Keratinocyte (primary cell): Measurements from ENCODE around the gene STYX. TPM values are rescaled to one million over a fixed set of nuclear protein-coding genes. Genes with fewer than 3 reads are reported as not detected.

Experiments
- DNase-seq: peaks from one replicate; pipeline ENCODE4 v3.0.0-alpha.2; 2011; ENCODE audit warnings: low read depth, missing footprints, low spot score
- FAIRE-seq: peaks from 2 replicates; lab custom pipeline; 2011; peaks lifted over from hg19 to GRCh38; lab: Jason Lieb, UNC
- H2AFZ ChIP-seq: 2 replicates; pipeline ENCODE4 v1.6.0; 2012; ENCODE audit warnings: low read length, control low read depth, inconsistent platforms; ENCODE audit not compliant: control insufficient read depth
- H3K27ac ChIP-seq: 2 replicates; pipeline ENCODE4 v1.5.1; 2011; ENCODE audit warnings: low read length; ENCODE audit not compliant: control insufficient read depth, insufficient read depth
- H3K27me3 ChIP-seq: 3 replicates; pipeline ENCODE4 v1.6.0; 2011; ENCODE audit warnings: low read length; ENCODE audit not compliant: control insufficient read depth, insufficient read depth; ENCODE audit errors: extremely low read depth
- H3K36me3 ChIP-seq, 2 experiments: 2 replicates in 1 of 2; 3 replicates in 1 of 2; pipeline ENCODE4 v1.5.1; 2011; ENCODE audit warnings: low read length in 2 of 2, mild to moderate bottlenecking in 1 of 2; ENCODE audit not compliant: control insufficient read depth in 2 of 2, insufficient read depth in 2 of 2; ENCODE audit errors: extremely low read depth in 1 of 2
- H3K4me1 ChIP-seq: 3 replicates; pipeline ENCODE4 v1.5.1; 2011; ENCODE audit warnings: low read length; ENCODE audit not compliant: control insufficient read depth, insufficient read depth; ENCODE audit errors: extremely low read depth
- H3K4me2 ChIP-seq: 3 replicates; pipeline ENCODE4 v1.6.0; 2011; ENCODE audit warnings: low read depth, low read length; ENCODE audit not compliant: control insufficient read depth, insufficient read depth; ENCODE audit errors: extremely low read depth
- H3K4me3 ChIP-seq, 3 experiments: fragments of 200-600 bp in 1 of 3; sonication (generic) in 1 of 3; 2 replicates in 2 of 3; 3 replicates in 1 of 3; pipeline ENCODE4 v1.5.1; 2011 to 2016; ENCODE audit warnings: low read length in 3 of 3, mild to moderate bottlenecking in 3 of 3, control low read depth in 2 of 3, inconsistent platforms in 1 of 3, low read depth in 1 of 3, mixed read lengths in 1 of 3, mixed run types in 1 of 3, moderate library complexity in 1 of 3; ENCODE audit not compliant: control insufficient read depth in 2 of 3, insufficient read depth in 2 of 3; ENCODE audit errors: extremely low read depth in 1 of 3
- H3K79me2 ChIP-seq: 2 replicates; pipeline ENCODE4 v1.6.0; 2012; ENCODE audit warnings: low read length; ENCODE audit not compliant: control insufficient read depth, insufficient read depth
- H3K9ac ChIP-seq: 3 replicates; pipeline ENCODE4 v1.6.0; 2011; ENCODE audit warnings: low read length; ENCODE audit not compliant: control insufficient read depth, insufficient read depth; ENCODE audit errors: extremely low read depth
- H3K9me1 ChIP-seq: 3 replicates; pipeline ENCODE4 v1.6.0; 2011; ENCODE audit warnings: low read length; ENCODE audit not compliant: control insufficient read depth, insufficient read depth; ENCODE audit errors: extremely low read depth
- H3K9me3 ChIP-seq: 2 replicates; pipeline ENCODE4 v1.5.1; 2012; ENCODE audit warnings: low read depth, low read length; ENCODE audit not compliant: control insufficient read depth
- H4K20me1 ChIP-seq: 3 replicates; pipeline ENCODE4 v1.6.0; 2011; ENCODE audit warnings: low read length; ENCODE audit not compliant: control insufficient read depth, insufficient read depth; ENCODE audit errors: extremely low read depth
- EZH2 ChIP-seq: IDR thresholded peaks from one replicate; pipeline ENCODE4 v1.6.1; 2012; ENCODE audit warnings: inconsistent platforms, mild to moderate bottlenecking, low read length, moderate library complexity
- dilution Hi-C: fragments of 300-500 bp; cut with MboI; formaldehyde crosslinking; loops from one replicate; pipeline ENCODE4 v1.7.0; 2020; ENCODE audit warnings: low sequenced_read_pairs; ENCODE audit not compliant: extremely low pct_ligation_motif_present
- polyA minus RNA-seq, 3 experiments: library from RNA; depleted of rRNA, polyadenylated mRNA; stranded (reverse); fragments of >200 nt; gene quantifications; 1 replicate in 1 of 3; 2 replicates in 1 of 3; 3 replicates in 1 of 3; pipeline ENCODE4 v1.2.3, GENCODE V29; 2011
- polyA plus RNA-seq, 5 experiments: library from polyadenylated mRNA; depleted of rRNA in 3 of 5; stranded (reverse) in 3 of 5; stranded (forward) in 1 of 5; unstranded in 1 of 5; fragments of >200 nt; gene quantifications; 1 replicate in 1 of 5; 2 replicates in 3 of 5; 3 replicates in 1 of 5; pipeline versions ENCODE4 v1.2.1 to v1.2.3, GENCODE V29; 2011 to 2012; ENCODE audit warnings: missing spikeins in 2 of 5, low read depth in 1 of 5, low replicate concordance in 1 of 5
- TF ChIP-seq, protein P1 (sequence below), 3 experiments: IDR thresholded peaks in 1 of 3; conservative IDR thresholded peaks in 1 of 3; optimal IDR thresholded peaks in 1 of 3; 2 replicates in 2 of 3; 3 replicates in 1 of 3; pipeline versions ENCODE3 to v1.5.1; 2011; ENCODE audit warnings: low read length in 3 of 3, mild to moderate bottlenecking in 3 of 3, moderate library complexity in 2 of 3, control low read depth in 1 of 3, inconsistent platforms in 1 of 3; ENCODE audit not compliant: insufficient read depth in 2 of 3; ENCODE audit errors: extremely low read depth in 1 of 3

The STYX gene, protein sequence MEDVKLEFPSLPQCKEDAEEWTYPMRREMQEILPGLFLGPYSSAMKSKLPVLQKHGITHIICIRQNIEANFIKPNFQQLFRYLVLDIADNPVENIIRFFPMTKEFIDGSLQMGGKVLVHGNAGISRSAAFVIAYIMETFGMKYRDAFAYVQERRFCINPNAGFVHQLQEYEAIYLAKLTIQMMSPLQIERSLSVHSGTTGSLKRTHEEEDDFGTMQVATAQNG
- polyA plus RNA-seq (8.5 to 13.2 TPM (median 9.1 TPM) in 3 replicates), polyA minus RNA-seq (3.0 to 11.8 TPM (median 6.9 TPM) in 3 replicates)
- 3.1 TPM for polyA plus RNA-seq (2011; ENCODE audit: low read depth)
- 7.5 and 14.4 TPM in 2 replicates for polyA plus RNA-seq (2011; cell fraction: cytosol; rRNA removed)
- polyA plus RNA-seq (2011; cell fraction: nucleus; rRNA removed): 4.5 and 5.6 TPM in 2 replicates
- polyA plus RNA-seq (2012; ENCODE audit: low replicate concordance): 6.9 and 10.3 TPM in 2 replicates
- 12.7 TPM for polyA minus RNA-seq (2011; cell fraction: cytosol; rRNA and poly(A)+ RNA removed)
- polyA minus RNA-seq (2011; cell fraction: nucleus; rRNA and poly(A)+ RNA removed): 3.5 and 6.8 TPM in 2 replicates

DNA sequence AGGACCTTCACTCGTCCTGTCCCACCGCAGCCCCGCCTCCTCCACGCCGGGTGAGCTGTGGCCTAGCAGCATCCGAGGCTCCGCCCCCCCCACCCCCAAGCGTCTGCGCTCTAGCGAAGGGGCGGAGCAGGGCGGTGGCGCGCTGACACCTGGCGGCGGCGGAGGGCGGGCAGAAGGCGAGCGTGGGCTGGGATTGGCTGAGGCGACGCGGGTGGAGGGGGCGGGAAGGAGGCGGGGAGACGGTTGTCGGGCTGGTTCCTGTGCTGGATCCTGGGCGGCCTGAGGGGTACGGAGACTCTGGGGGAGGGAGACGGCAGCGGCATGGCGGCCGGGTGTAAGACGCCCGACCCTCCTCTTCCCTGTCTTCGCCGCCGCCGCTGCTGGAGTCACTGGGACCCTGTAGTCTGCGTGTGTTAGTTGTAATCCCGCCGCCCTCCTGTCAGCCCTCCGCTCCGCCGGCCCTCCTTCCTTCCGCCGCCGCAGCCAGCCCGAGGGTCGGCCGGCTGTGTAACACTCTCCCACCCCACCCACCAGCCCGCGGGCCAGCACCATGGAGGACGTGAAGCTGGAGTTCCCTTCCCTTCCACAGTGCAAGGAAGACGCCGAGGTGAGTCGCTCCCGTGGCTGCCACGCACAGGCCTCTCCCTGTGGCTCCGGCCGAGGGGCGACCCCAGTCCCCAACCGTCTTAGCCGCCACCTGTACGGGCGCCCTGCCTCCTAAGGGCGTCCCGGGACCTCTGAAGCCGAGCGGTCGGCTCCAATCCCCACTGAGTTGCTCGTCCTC lies at the start of gene STYX:
TSS of gene STYX (plus strand) at position 242 of the 784 bp plus-strand sequence. CDS start at position 551, 309 bp downstream.
- no peaks in the 10 kb centered on the region for H3K9me3 ChIP-seq
- H4K20me1 ChIP-seq: no peaks in the 10 kb centered on the region
- H3K27me3 ChIP-seq: no peaks in the 10 kb centered on the region
- peaks cover 33% of the 10 kb centered on the region for H3K79me2 ChIP-seq
- H3K4me1 ChIP-seq: peaks cover 4% of the 10 kb centered on the region
- H3K9ac ChIP-seq: peak within 1 kb of the TSS; percentile 94
- dilution Hi-C loops: no loop called here
- FAIRE-seq: no peak
- no peaks in the 10 kb centered on the region for H3K9me1 ChIP-seq
- DNase-seq: peak; percentile 75
- H3K4me2 ChIP-seq: peak within 1 kb of the TSS; percentile 94
- no peak for TF ChIP-seq EZH2
- TF ChIP-seq, protein P1, sequence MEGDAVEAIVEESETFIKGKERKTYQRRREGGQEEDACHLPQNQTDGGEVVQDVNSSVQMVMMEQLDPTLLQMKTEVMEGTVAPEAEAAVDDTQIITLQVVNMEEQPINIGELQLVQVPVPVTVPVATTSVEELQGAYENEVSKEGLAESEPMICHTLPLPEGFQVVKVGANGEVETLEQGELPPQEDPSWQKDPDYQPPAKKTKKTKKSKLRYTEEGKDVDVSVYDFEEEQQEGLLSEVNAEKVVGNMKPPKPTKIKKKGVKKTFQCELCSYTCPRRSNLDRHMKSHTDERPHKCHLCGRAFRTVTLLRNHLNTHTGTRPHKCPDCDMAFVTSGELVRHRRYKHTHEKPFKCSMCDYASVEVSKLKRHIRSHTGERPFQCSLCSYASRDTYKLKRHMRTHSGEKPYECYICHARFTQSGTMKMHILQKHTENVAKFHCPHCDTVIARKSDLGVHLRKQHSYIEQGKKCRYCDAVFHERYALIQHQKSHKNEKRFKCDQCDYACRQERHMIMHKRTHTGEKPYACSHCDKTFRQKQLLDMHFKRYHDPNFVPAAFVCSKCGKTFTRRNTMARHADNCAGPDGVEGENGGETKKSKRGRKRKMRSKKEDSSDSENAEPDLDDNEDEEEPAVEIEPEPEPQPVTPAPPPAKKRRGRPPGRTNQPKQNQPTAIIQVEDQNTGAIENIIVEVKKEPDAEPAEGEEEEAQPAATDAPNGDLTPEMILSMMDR (optimal IDR thresholded peaks at IDR 0.05 in 1 of 3, IDR thresholded peaks at IDR 0.05 in 1 of 3, conservative IDR thresholded peaks at IDR 0.05 in 1 of 3; ENCODE audit: extremely low read depth in 1 of 3, insufficient read depth in 2 of 3, low read length in 3 of 3): no peak
- peak within 1 kb of the TSS; percentile 87 for H3K27ac ChIP-seq
- peaks cover 0 to 9% of the 10 kb centered on the region in 2 experiments for H3K36me3 ChIP-seq
- peak within 1 kb of the TSS; percentile 86 to 98 (median 98) for H3K4me3 ChIP-seq
- peak within 1 kb of the TSS; percentile 95 for H2AFZ ChIP-seq

DNA sequence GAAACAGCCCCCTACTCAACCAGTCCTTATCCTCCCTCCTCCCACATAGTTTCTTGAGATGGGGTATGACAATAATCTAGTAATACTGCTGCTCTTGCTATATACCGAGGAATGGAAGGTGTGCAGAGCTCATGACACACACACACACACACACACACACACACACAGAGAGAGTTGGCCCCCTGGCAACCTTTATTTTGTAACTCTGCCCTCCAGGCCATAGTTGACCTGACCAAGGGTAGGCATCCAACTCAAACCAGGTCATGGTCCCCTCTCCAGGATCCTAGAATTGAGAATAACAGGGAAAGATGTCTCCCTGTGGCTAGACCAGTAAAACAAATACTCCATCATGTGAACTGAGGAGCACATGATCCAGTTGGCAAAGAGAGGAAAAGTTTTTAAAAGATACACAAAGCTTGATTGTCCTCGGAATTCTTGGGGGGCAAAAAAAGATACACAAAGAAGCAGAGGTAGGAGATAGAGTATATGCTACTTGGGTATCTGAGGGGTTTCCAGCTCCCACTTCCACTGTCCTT lies 45.9 kb upstream of the STYX start:
- Histone ChIP-seq H3K9me3 (no peaks in the 10 kb centered on the region), H3K36me3 (peaks cover 3 to 4% of the 10 kb centered on the region in 2 experiments), H3K27ac (no peak overlapping the region), H3K9ac (no peak overlapping the region), H3K9me1 (no peaks in the 10 kb centered on the region), H3K4me1 (no peaks in the 10 kb centered on the region), H4K20me1 (peaks cover 18% of the 10 kb centered on the region), H3K4me2 (no peak overlapping the region), H3K4me3 (no peak overlapping the region), H2AFZ (no peak overlapping the region), H3K27me3 (no peaks in the 10 kb centered on the region), H3K79me2 (peaks cover 76% of the 10 kb centered on the region)
- DNase-seq: no peak
- FAIRE-seq: no peak
- TF ChIP-seq EZH2: no peak
- TF ChIP-seq, protein P1 (optimal IDR thresholded peaks at IDR 0.05 in 1 of 3, IDR thresholded peaks at IDR 0.05 in 1 of 3, conservative IDR thresholded peaks at IDR 0.05 in 1 of 3; ENCODE audit: extremely low read depth in 1 of 3, insufficient read depth in 2 of 3, low read length in 3 of 3): no peak
- dilution Hi-C loops: no loop called here
